WTC11 (cell line): ENCODE data around the gene TMEM52B.

ENCODE experiments used
- ATF3 ChIP-seq: sonication (generic); formaldehyde crosslinking; conservative IDR thresholded peaks from 2 replicates; pipeline ENCODE4 v1.8.1; 2022; ENCODE audit warnings: mild to moderate bottlenecking, missing genetic modification reagents
- ATF6 ChIP-seq: sonication (generic); formaldehyde crosslinking; IDR thresholded peaks from 2 replicates; pipeline ENCODE4 v1.8.1; 2023; ENCODE audit warnings: mild to moderate bottlenecking, missing genetic modification reagents
- CBFB ChIP-seq: sonication (generic); formaldehyde crosslinking; IDR thresholded peaks from 2 replicates; pipeline ENCODE4 v1.8.1; 2022; ENCODE audit warnings: mild to moderate bottlenecking, low read depth, missing genetic modification reagents
- CTCF ChIP-seq: fragments of 200-600 bp; IDR thresholded peaks from 2 replicates; pipeline ENCODE4 v1.8.0; 2022; ENCODE audit warnings: antibody characterized with exemption
- E2F1 ChIP-seq: sonication (generic); formaldehyde crosslinking; IDR thresholded peaks from 2 replicates; pipeline ENCODE4 v1.8.0; 2022; ENCODE audit warnings: mild to moderate bottlenecking, missing genetic modification reagents
- ELF4 ChIP-seq: sonication (generic); formaldehyde crosslinking; IDR thresholded peaks from 2 replicates; pipeline ENCODE4 v1.8.1; 2022; ENCODE audit warnings: low read depth, mild to moderate bottlenecking, moderate library complexity, missing genetic modification reagents
- GABPB1 ChIP-seq: sonication (generic); formaldehyde crosslinking; IDR thresholded peaks from 2 replicates; pipeline ENCODE4 v1.8.1; 2023; ENCODE audit warnings: mild to moderate bottlenecking, missing genetic modification reagents
- MXD4 ChIP-seq: fragments of 250-450 bp; sonication (Bioruptor Pico); IDR thresholded peaks from 2 replicates; pipeline ENCODE4 v1.8.0; 2021; ENCODE audit warnings: mild to moderate bottlenecking, moderate library complexity, borderline replicate concordance
- NR3C1 ChIP-seq: sonication (generic); formaldehyde crosslinking; conservative IDR thresholded peaks from 2 replicates; pipeline ENCODE4 v1.8.1; 2023; ENCODE audit warnings: low read depth, mild to moderate bottlenecking, missing genetic modification reagents
- SMAD3 ChIP-seq: sonication (generic); formaldehyde crosslinking; IDR thresholded peaks from 2 replicates; pipeline ENCODE4 v1.8.0; 2022; ENCODE audit warnings: missing genetic modification reagents, mild to moderate bottlenecking, borderline replicate concordance
- SP1 ChIP-seq: sonication (generic); formaldehyde crosslinking; conservative IDR thresholded peaks from 2 replicates; pipeline ENCODE4 v1.8.1; 2022; ENCODE audit warnings: missing genetic modification reagents
- ZNF138 ChIP-seq: sonication (generic); formaldehyde crosslinking; conservative IDR thresholded peaks from 2 replicates; pipeline ENCODE4 v1.8.1; 2022; ENCODE audit warnings: mild to moderate bottlenecking, moderate library complexity, missing genetic modification reagents
- TF ChIP-seq, protein P1 (sequence below): sonication (generic); formaldehyde crosslinking; IDR thresholded peaks from 2 replicates; pipeline ENCODE4 v1.8.1; 2022; ENCODE audit warnings: low read depth, missing genetic modification reagents, borderline replicate concordance
- TF ChIP-seq, protein P2 (sequence below): sonication (generic); formaldehyde crosslinking; IDR thresholded peaks from 2 replicates; pipeline ENCODE4 v1.8.1; 2023; ENCODE audit warnings: mild to moderate bottlenecking, missing genetic modification reagents

- TF ChIP-seq E2F1 (CRISPR knock-in tag) (no peak), ELF4 (no peak), SMAD3 (CRISPR knock-in tag) (no peak), CTCF (no peak), ZNF138 (CRISPR knock-in tag) (no peak), ATF3 (no peak), NR3C1 (CRISPR knock-in tag) (no peak), GABPB1 (no peak), MXD4 (no peak), SP1 (no peak), CBFB (CRISPR knock-in tag) (no peak), ATF6 (CRISPR knock-in tag) (no peak)
- TF ChIP-seq, protein P1, sequence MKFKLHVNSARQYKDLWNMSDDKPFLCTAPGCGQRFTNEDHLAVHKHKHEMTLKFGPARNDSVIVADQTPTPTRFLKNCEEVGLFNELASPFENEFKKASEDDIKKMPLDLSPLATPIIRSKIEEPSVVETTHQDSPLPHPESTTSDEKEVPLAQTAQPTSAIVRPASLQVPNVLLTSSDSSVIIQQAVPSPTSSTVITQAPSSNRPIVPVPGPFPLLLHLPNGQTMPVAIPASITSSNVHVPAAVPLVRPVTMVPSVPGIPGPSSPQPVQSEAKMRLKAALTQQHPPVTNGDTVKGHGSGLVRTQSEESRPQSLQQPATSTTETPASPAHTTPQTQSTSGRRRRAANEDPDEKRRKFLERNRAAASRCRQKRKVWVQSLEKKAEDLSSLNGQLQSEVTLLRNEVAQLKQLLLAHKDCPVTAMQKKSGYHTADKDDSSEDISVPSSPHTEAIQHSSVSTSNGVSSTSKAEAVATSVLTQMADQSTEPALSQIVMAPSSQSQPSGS (CRISPR knock-in tag), result no peak
- TF ChIP-seq, protein P2, sequence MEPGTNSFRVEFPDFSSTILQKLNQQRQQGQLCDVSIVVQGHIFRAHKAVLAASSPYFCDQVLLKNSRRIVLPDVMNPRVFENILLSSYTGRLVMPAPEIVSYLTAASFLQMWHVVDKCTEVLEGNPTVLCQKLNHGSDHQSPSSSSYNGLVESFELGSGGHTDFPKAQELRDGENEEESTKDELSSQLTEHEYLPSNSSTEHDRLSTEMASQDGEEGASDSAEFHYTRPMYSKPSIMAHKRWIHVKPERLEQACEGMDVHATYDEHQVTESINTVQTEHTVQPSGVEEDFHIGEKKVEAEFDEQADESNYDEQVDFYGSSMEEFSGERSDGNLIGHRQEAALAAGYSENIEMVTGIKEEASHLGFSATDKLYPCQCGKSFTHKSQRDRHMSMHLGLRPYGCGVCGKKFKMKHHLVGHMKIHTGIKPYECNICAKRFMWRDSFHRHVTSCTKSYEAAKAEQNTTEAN (CRISPR knock-in tag), result no peak
Measured at GRCh38 chr12:10236720-10237119, 57.9 kb downstream of the TMEM52B start.
